ENCODE results near the gene UBA7.
"Not testable (repeated sequence)": the region's sequence is repeated elsewhere in the genome, so short reads cannot be mapped to it uniquely, and the experiment has no call there.

The UBA7 gene

DNA sequence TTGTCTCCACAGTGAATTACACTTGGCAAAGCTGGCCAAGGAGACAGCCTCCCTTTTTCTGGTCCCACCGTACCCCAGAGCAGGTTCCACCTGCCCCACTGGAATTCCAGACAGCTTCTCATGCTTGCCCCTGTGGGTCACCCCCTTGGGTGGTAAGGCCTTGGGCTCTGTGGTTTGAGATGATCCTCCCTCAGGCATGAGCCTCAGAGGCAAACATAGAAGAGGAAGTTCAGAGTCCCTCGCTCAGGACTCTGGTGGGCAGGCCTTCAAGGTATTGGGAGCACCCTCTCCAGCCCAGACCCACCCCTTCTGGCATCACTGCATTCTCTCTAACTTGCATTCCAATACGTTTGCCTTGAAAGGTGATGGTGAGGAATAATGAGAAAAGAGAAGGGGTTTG, 17.6 kb upstream of the UBA7 start:
- TF ChIP-seq, protein P1, sequence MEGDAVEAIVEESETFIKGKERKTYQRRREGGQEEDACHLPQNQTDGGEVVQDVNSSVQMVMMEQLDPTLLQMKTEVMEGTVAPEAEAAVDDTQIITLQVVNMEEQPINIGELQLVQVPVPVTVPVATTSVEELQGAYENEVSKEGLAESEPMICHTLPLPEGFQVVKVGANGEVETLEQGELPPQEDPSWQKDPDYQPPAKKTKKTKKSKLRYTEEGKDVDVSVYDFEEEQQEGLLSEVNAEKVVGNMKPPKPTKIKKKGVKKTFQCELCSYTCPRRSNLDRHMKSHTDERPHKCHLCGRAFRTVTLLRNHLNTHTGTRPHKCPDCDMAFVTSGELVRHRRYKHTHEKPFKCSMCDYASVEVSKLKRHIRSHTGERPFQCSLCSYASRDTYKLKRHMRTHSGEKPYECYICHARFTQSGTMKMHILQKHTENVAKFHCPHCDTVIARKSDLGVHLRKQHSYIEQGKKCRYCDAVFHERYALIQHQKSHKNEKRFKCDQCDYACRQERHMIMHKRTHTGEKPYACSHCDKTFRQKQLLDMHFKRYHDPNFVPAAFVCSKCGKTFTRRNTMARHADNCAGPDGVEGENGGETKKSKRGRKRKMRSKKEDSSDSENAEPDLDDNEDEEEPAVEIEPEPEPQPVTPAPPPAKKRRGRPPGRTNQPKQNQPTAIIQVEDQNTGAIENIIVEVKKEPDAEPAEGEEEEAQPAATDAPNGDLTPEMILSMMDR (IDR thresholded peaks at IDR 0.05; ENCODE audit: low read depth, low read length), result no peak
- TF ChIP-seq EZH2phosphoT487 (IDR thresholded peaks at IDR 0.05; ENCODE audit: low read depth), result no peak
- H3K27me3 ChIP-seq (ENCODE audit: low read depth, low read length), result no peaks in the 10 kb centered on the region
- peaks cover 37% of the 10 kb centered on the region for H3K36me3 ChIP-seq (replicated peaks; ENCODE audit: low read depth, low read length)
- H3K4me2 ChIP-seq (ENCODE audit: low read length), result no peak overlapping the region
- H2AFZ ChIP-seq (ENCODE audit: low read depth, low read length), result no peak overlapping the region
- H3K4me3 ChIP-seq (ENCODE audit: low read length), result no peak overlapping the region
- no peak overlapping the region for H3K27ac ChIP-seq (ENCODE audit: low read length)
- H3K9me3 ChIP-seq (ENCODE audit: insufficient read depth, low read length), result no peaks in the 10 kb centered on the region
- H3K9ac ChIP-seq (ENCODE audit: low read length), result no peak overlapping the region
- no peaks in the 10 kb centered on the region for H4K20me1 ChIP-seq (ENCODE audit: insufficient read depth, low read length)
- no peaks in the 10 kb centered on the region for H3K79me2 ChIP-seq (ENCODE audit: low read length)
- H3K4me1 ChIP-seq (ENCODE audit: low read length), result no peaks in the 10 kb centered on the region

DNA sequence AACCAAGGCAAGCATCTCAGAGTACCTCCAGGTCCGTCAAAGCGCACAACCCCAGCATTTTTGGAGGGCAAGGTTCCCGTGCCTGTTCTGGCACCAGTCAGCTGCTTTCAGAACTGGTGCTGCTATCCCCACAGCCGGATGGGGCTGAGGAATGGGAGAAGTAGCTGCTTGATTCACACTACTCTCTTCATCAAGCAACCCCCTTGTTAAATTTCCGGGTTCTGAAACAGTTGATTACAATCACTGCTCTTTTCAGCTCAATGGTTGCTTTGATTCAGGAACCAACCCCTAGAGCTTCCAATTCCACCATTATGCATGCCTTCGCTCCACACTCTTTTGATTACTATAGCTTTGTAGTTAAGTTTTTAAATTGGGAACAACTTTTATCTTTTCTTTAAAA, 12.3 kb upstream of the UBA7 start:
- no peak overlapping the region for H3K4me2 ChIP-seq (ENCODE audit: low read length)
- no peak overlapping the region for H3K27ac ChIP-seq (ENCODE audit: low read length)
- no peak overlapping the region for H2AFZ ChIP-seq (ENCODE audit: low read depth, low read length)
- peaks cover 24% of the 10 kb centered on the region for H3K36me3 ChIP-seq (replicated peaks; ENCODE audit: low read depth, low read length)
- no peaks in the 10 kb centered on the region for H3K4me1 ChIP-seq (ENCODE audit: low read length)
- no peaks in the 10 kb centered on the region for H3K9me3 ChIP-seq (ENCODE audit: insufficient read depth, low read length)
- no peaks in the 10 kb centered on the region for H3K79me2 ChIP-seq (ENCODE audit: low read length)
- no peak overlapping the region for H3K4me3 ChIP-seq (ENCODE audit: low read length)
- no peak for TF ChIP-seq EZH2phosphoT487 (IDR thresholded peaks at IDR 0.05; ENCODE audit: low read depth)
- TF ChIP-seq, protein P1 (IDR thresholded peaks at IDR 0.05; ENCODE audit: low read depth, low read length), result no peak
- H3K9ac ChIP-seq (ENCODE audit: low read length), result no peak overlapping the region
- H3K27me3 ChIP-seq (ENCODE audit: low read depth, low read length), result no peaks in the 10 kb centered on the region
- H4K20me1 ChIP-seq (ENCODE audit: insufficient read depth, low read length), result no peaks in the 10 kb centered on the region

DNA sequence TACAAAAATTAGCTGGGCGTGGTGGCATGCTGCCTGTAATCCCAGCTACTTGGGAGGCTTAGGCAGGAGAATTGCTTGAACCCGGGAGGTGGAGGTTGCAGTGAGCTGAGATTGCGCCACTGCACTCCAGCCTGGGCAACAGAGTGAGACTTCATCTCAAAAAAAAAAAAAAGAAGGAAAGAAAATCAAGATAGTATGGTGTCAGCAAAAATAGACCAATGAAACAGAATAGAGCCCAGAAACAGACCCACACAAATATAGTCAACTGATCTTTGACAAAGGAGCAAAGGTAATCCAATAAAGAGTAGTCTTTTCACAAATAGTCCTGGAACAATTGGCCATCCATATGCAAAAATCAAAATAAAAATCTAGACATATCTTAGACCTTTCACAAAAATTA, 9.4 kb upstream of the UBA7 start:
- H3K9ac ChIP-seq (ENCODE audit: low read length); H3K79me2 ChIP-seq (ENCODE audit: low read length); H4K20me1 ChIP-seq (ENCODE audit: insufficient read depth, low read length); H3K27ac ChIP-seq (ENCODE audit: low read length); H3K4me2 ChIP-seq (ENCODE audit: low read length); H3K9me3 ChIP-seq (ENCODE audit: insufficient read depth, low read length); H3K4me1 ChIP-seq (ENCODE audit: low read length); H3K27me3 ChIP-seq (ENCODE audit: low read depth, low read length); H3K36me3 ChIP-seq (replicated peaks; ENCODE audit: low read depth, low read length); H2AFZ ChIP-seq (ENCODE audit: low read depth, low read length); H3K4me3 ChIP-seq (ENCODE audit: low read length): not testable (repeated sequence)

DNA sequence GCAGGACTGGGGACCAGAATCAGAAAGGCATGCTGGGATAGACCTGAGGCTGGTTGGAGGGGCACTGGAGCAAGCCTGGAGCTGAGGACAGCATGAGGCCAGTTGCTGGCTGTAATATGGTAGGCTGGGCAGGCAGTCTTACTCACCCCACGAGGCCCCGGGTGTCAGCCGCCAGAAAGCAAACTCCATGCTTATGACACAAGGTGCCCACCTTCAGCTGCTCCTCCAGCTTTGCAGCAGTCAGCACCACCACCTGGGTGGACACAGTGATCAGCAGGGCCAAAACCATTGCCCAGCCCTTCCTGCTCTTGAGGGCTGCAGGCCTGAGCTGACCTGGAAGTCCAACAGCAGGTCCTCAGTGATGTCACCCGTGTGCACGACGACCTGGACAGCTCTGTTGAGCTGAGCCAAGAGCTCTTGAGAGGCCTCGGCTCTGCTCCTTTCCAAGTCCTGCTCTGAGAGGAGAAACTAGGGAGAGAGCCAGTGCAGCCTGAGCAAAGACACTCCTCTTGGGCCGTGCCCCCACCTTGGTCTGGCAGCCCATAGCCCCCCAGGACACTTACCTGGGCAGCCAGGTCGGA, 747 bp downstream of the UBA7 start:
- Histone ChIP-seq H3K36me3 (replicated peaks; ENCODE audit: low read depth, low read length) (no peaks in the 10 kb centered on the region), H2AFZ (ENCODE audit: low read depth, low read length) (no peak overlapping the region), H3K27ac (ENCODE audit: low read length) (no peak overlapping the region), H3K4me2 (ENCODE audit: low read length) (no peak overlapping the region), H3K9me3 (ENCODE audit: insufficient read depth, low read length) (no peaks in the 10 kb centered on the region), H3K4me3 (ENCODE audit: low read length) (no peak overlapping the region), H4K20me1 (ENCODE audit: insufficient read depth, low read length) (no peaks in the 10 kb centered on the region), H3K9ac (ENCODE audit: low read length) (no peak overlapping the region), H3K79me2 (ENCODE audit: low read length) (no peaks in the 10 kb centered on the region), H3K4me1 (ENCODE audit: low read length) (no peaks in the 10 kb centered on the region), H3K27me3 (ENCODE audit: low read depth, low read length) (no peaks in the 10 kb centered on the region)
- TF ChIP-seq, protein P1 (IDR thresholded peaks at IDR 0.05; ENCODE audit: low read depth, low read length), result no peak
- no peak for TF ChIP-seq EZH2phosphoT487 (IDR thresholded peaks at IDR 0.05; ENCODE audit: low read depth)
